KMS-11 (cell line): ENCODE measurements around the gene PRKAR2B.

Experiments used
- H2AFZ ChIP-seq: fragments of 200-600 bp; sonication (generic); 2 replicates; pipeline ENCODE4 v1.6.1; 2016; ENCODE audit warnings: antibody characterized with exemption, mixed run types, low read depth
- H3K27ac ChIP-seq: fragments of 200-600 bp; sonication (generic); 2 replicates; pipeline ENCODE4 v1.6.1; 2016; ENCODE audit warnings: mild to moderate bottlenecking, mixed run types
- H3K27me3 ChIP-seq: fragments of 200-600 bp; sonication (generic); 2 replicates; pipeline ENCODE4 v1.6.1; 2017; ENCODE audit warnings: mild to moderate bottlenecking, low read depth, mixed run types, moderate library complexity; ENCODE audit not compliant: insufficient read depth
- H3K36me3 ChIP-seq: fragments of 200-600 bp; sonication (generic); 2 replicates; pipeline ENCODE4 v1.6.1; 2017; ENCODE audit warnings: mild to moderate bottlenecking, mixed run types; ENCODE audit not compliant: insufficient read depth
- H3K4me1 ChIP-seq: fragments of 200-600 bp; sonication (generic); 2 replicates; pipeline ENCODE4 v1.6.1; 2016; ENCODE audit warnings: mild to moderate bottlenecking, low read depth, mixed run types; ENCODE audit not compliant: poor library complexity, severe bottlenecking
- H3K4me2 ChIP-seq: fragments of 200-600 bp; sonication (generic); 2 replicates; pipeline ENCODE4 v1.7.0; 2016; ENCODE audit warnings: mild to moderate bottlenecking, mixed run types
- H3K4me3 ChIP-seq: fragments of 200-600 bp; sonication (generic); IDR thresholded peaks from 2 replicates; pipeline ENCODE4 v1.6.1; 2017; ENCODE audit warnings: low read depth, low read length, mixed read lengths; ENCODE audit not compliant: insufficient read depth
- H3K79me2 ChIP-seq: fragments of 200-600 bp; sonication (generic); 2 replicates; pipeline ENCODE4 v1.6.1; 2016; ENCODE audit warnings: low read depth, mixed run types; ENCODE audit not compliant: insufficient read depth
- H3K9ac ChIP-seq: fragments of 200-600 bp; sonication (generic); 2 replicates; pipeline ENCODE4 v1.6.1; 2016; ENCODE audit warnings: mild to moderate bottlenecking, mixed run types
- H4K20me1 ChIP-seq: fragments of 200-600 bp; sonication (generic); 2 replicates; pipeline ENCODE4 v1.6.1; 2016; ENCODE audit warnings: mild to moderate bottlenecking, mixed run types; ENCODE audit not compliant: insufficient read depth
- TF ChIP-seq, protein P1 (sequence below): fragments of 200-600 bp; sonication (generic); conservative IDR thresholded peaks from 2 replicates; pipeline ENCODE4 v1.6.1; 2017; ENCODE audit warnings: low read depth, mild to moderate bottlenecking, antibody characterized with exemption, low read length, moderate library complexity, mixed read lengths

The PRKAR2B gene

GRCh38 chr7:107043491-107043890, 1.0 kb upstream of the PRKAR2B start:
- Histone ChIP-seq H2AFZ (0 out of 2 replicates have a peak overlapping the region, but pooled peaks have one; percentile 89), H3K27me3 (no peaks in the 10 kb centered on the region), H3K9ac (no peak overlapping the region), H3K4me2 (peak overlapping the region; percentile 45; the same call in 1 of the 2 replicates), H3K36me3 (no peaks in the 10 kb centered on the region), H3K4me3 (no peak overlapping the region), H3K27ac (no peak overlapping the region), H3K79me2 (no peaks in the 10 kb centered on the region), H3K4me1 (peaks cover 10% of the 10 kb centered on the region), H4K20me1 (no peaks in the 10 kb centered on the region)
- TF ChIP-seq, protein P1, sequence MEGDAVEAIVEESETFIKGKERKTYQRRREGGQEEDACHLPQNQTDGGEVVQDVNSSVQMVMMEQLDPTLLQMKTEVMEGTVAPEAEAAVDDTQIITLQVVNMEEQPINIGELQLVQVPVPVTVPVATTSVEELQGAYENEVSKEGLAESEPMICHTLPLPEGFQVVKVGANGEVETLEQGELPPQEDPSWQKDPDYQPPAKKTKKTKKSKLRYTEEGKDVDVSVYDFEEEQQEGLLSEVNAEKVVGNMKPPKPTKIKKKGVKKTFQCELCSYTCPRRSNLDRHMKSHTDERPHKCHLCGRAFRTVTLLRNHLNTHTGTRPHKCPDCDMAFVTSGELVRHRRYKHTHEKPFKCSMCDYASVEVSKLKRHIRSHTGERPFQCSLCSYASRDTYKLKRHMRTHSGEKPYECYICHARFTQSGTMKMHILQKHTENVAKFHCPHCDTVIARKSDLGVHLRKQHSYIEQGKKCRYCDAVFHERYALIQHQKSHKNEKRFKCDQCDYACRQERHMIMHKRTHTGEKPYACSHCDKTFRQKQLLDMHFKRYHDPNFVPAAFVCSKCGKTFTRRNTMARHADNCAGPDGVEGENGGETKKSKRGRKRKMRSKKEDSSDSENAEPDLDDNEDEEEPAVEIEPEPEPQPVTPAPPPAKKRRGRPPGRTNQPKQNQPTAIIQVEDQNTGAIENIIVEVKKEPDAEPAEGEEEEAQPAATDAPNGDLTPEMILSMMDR, result no peak

DNA sequence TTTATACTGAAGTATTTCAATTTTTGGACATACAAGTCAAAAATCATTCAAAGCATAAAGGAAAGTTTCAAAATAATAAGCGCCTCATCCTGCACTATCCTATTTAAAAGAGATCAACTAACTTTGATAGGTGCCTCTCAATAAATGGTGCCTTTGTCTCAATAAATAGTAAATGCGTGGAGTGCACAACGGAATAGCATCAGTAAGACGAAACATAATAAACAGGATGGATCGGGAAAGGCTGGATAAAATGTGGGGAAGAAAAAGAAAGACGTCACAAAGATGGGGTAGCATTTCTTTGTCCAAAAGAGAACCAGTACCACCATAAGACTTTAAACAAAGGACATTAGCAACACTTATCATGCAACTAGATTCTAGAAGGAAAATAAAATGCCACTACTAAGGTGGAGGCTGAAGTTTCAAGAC, 571 bp upstream of the PRKAR2B start:
- H3K4me3 ChIP-seq, result no peak overlapping the region
- H3K36me3 ChIP-seq, result no peaks in the 10 kb centered on the region
- H3K4me2 ChIP-seq, result peak overlapping the region; percentile 45
- H3K4me1 ChIP-seq, result peaks cover 10% of the 10 kb centered on the region
- TF ChIP-seq, protein P1, result no peak
- H2AFZ ChIP-seq, result peak overlapping the region; percentile 89
- H3K27me3 ChIP-seq, result no peaks in the 10 kb centered on the region
- H4K20me1 ChIP-seq, result no peaks in the 10 kb centered on the region
- no peak overlapping the region for H3K9ac ChIP-seq
- no peak overlapping the region for H3K27ac ChIP-seq
- H3K79me2 ChIP-seq, result no peaks in the 10 kb centered on the region

DNA sequence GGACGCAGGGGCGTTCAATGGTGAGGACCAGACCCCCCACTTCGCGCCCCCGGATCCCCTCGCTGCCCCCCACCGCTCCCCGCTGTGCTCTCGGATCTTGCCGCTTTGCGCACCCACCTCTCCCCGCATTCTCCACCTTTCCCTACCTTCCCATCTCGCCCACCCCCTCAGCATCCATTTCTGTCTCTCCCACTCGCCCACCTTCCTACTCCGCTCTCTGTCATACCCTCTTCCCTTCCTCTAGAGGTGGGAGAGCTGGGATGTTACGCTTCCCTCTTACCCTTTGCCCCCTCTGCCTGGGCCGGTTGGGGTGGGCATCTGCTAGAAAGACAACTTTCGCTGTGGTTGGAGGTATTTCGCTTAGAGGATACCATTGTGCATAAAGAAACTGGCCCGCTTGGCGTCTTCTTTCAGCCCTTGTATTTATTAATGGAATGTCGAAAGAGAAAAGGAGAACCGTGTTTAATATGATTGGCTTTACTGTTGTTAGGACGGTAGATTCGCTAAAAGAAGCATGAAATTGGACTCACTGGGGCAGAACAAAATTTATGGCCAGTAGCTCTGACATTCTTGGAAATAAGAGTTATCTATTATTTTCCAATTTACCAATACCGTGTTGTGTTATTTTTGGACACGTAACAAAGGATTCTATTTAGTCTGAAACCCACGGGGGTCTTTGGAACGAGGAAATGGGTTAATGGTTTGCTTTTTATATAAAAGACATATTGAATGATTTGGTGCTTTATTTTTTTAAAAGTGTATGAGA, 873 bp downstream of the PRKAR2B start:
- H3K27ac ChIP-seq, result no peak overlapping the region
- TF ChIP-seq, protein P1, result no peak

DNA sequence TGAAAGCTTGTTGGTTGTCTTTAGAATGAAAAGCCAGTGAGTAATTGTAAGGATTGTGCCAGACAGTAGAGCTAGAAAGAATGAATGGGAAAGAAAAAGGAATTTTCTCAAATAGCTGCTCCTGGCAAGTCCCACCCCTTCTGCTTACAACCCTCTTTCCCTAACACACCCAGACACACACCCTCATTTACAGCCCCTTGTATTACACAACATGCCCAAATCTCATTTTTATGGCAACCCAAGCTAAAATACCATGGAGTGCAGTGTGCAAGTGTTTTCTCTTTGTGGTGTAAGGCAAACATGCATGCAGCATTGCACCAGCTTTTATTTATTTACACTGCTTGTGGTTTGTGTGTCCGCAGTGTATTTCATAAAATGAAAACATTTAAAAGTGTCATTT, 1.5 kb downstream of the PRKAR2B start:
- H3K4me3 ChIP-seq, result no peak overlapping the region
- no peak overlapping the region for H3K27ac ChIP-seq
- no peak overlapping the region for H2AFZ ChIP-seq
- H4K20me1 ChIP-seq, result no peaks in the 10 kb centered on the region
- TF ChIP-seq, protein P1, result no peak
- no peaks in the 10 kb centered on the region for H3K36me3 ChIP-seq
- H3K79me2 ChIP-seq, result no peaks in the 10 kb centered on the region
- H3K27me3 ChIP-seq, result no peaks in the 10 kb centered on the region
- H3K4me1 ChIP-seq, result peaks cover 10% of the 10 kb centered on the region
- H3K4me2 ChIP-seq, result peak overlapping the region; percentile 96
- H3K9ac ChIP-seq, result no peak overlapping the region

More for the DNA sequence above, 873 bp downstream of the PRKAR2B start:
- no peaks in the 10 kb centered on the region for H3K36me3 ChIP-seq
- peak overlapping the region; percentile 36; the same call in 1 of the 2 replicates for H3K9ac ChIP-seq
- H3K27me3 ChIP-seq, result no peaks in the 10 kb centered on the region
- H3K4me3 ChIP-seq, result no peak overlapping the region
- peak overlapping the region; percentile 74 for H2AFZ ChIP-seq
- H3K4me2 ChIP-seq, result peak overlapping the region; percentile 96
- H3K79me2 ChIP-seq, result no peaks in the 10 kb centered on the region
- H3K4me1 ChIP-seq, result peaks cover 10% of the 10 kb centered on the region
- H4K20me1 ChIP-seq, result no peaks in the 10 kb centered on the region
